HFF-Myc (cell line): ENCODE results near the gene BCAS3.

Experiments
- DNase-seq: peaks from one replicate; pipeline ENCODE4 v3.0.0-alpha.2; 2011; ENCODE audit warnings: low read depth; ENCODE audit errors: extremely low read depth
- H3K4me3 ChIP-seq: replicated peaks from 2 replicates; pipeline ENCODE4 v1.5.1; 2011; ENCODE audit warnings: low read depth, mild to moderate bottlenecking, control low read depth, low read length
- CTCF ChIP-seq: IDR thresholded peaks from 2 replicates; pipeline ENCODE4 v1.5.1; 2012; ENCODE audit warnings: mild to moderate bottlenecking, low read depth, low read length, control low read depth; ENCODE audit errors: missing control alignments

The BCAS3 gene

GRCh38 chr17:61378658-61379456 lies 701.2 kb downstream of the BCAS3 start:
- no peak for TF ChIP-seq CTCF
- no peak for DNase-seq
- H3K4me3 ChIP-seq: no peak overlapping the region

- DNase-seq: no peak
- TF ChIP-seq CTCF: no peak
- no peak overlapping the region for H3K4me3 ChIP-seq
Observed at GRCh38 chr17:61379457-61380216, 702.0 kb downstream of the BCAS3 start.

GRCh38 chr17:61380217-61380835 lies 702.7 kb downstream of the BCAS3 start:
- DNase-seq: no peak
- TF ChIP-seq CTCF: no peak
- H3K4me3 ChIP-seq: no peak overlapping the region

- DNase-seq: no peak
- no peak for TF ChIP-seq CTCF
- no peak overlapping the region for H3K4me3 ChIP-seq
Observed at GRCh38 chr17:61380836-61381525, 703.3 kb downstream of the BCAS3 start.

- no peak for DNase-seq
- no peak for TF ChIP-seq CTCF
- H3K4me3 ChIP-seq: no peak overlapping the region
Observed at GRCh38 chr17:61381537-61381936, 703.9 kb downstream of the BCAS3 start.

GRCh38 chr17:61382796-61383688 lies 705.4 kb downstream of the BCAS3 start:
- no peak overlapping the region for H3K4me3 ChIP-seq
- DNase-seq: no peak
- no peak for TF ChIP-seq CTCF
